ENCODE data around the gene NSMF.

- TF ChIP-seq POLR2A (IDR thresholded peaks at IDR 0.05; ENCODE audit: low read length): no peak
- TF ChIP-seq GATA1 (IDR thresholded peaks at IDR 0.05; ENCODE audit: low read depth, low read length): no peak
Measured at GRCh38 chr9:137427454-137428310, 31.5 kb downstream of the NSMF start.

All from erythroblast (primary cell).